GM23338 (cell line): ENCODE results near the gene LTN1. TPM values are rescaled to one million over a fixed set of nuclear protein-coding genes. Genes with fewer than 3 reads are reported as not detected.

ENCODE experiments used
- ATAC-seq: fragments of 200-7000 bp; cut with Tn5 transposase; 3 replicates; pipeline ENCODE4 v1.9.1; 2020
- DNase-seq: peaks from one replicate; pipeline ENCODE4 v3.0.0-alpha.2; 2015; ENCODE audit warnings: low spot score
- H2AFZ ChIP-seq: fragments of 200-600 bp; sonication (generic); 2 replicates; pipeline ENCODE4 v1.8.0; 2016; ENCODE audit warnings: antibody characterized with exemption, mild to moderate bottlenecking, moderate library complexity
- H3F3A ChIP-seq: fragments of 200-600 bp; sonication (generic); replicated peaks from 2 replicates; pipeline ENCODE4 v1.8.0; 2017; ENCODE audit warnings: antibody characterized with exemption, mixed run types, low read depth
- H3K27ac ChIP-seq: fragments of 200-600 bp; sonication (generic); 2 replicates; pipeline ENCODE4 v1.6.1; 2016; ENCODE audit warnings: low read depth
- H3K27me3 ChIP-seq: fragments of 200-600 bp; sonication (generic); 2 replicates; pipeline ENCODE4 v1.8.0; 2016; ENCODE audit warnings: mild to moderate bottlenecking, mixed run types, moderate library complexity; ENCODE audit not compliant: insufficient read depth
- H3K36me3 ChIP-seq: fragments of 200-600 bp; sonication (generic); 2 replicates; pipeline ENCODE4 v1.8.0; 2016; ENCODE audit warnings: mild to moderate bottlenecking; ENCODE audit not compliant: insufficient read depth
- H3K4me1 ChIP-seq: fragments of 200-600 bp; sonication (generic); 2 replicates; pipeline ENCODE4 v1.8.0; 2016; ENCODE audit warnings: mild to moderate bottlenecking, moderate library complexity; ENCODE audit not compliant: insufficient read depth
- H3K4me2 ChIP-seq: fragments of 200-600 bp; sonication (generic); 2 replicates; pipeline ENCODE4 v1.7.1; 2017; ENCODE audit warnings: mixed run types
- H3K4me3 ChIP-seq: fragments of 200-600 bp; sonication (generic); 2 replicates; pipeline ENCODE4 v1.6.1; 2016; ENCODE audit warnings: mixed run types
- H3K79me2 ChIP-seq: fragments of 200-600 bp; sonication (generic); replicated peaks from 2 replicates; pipeline ENCODE4 v1.8.0; 2017; ENCODE audit warnings: mild to moderate bottlenecking; ENCODE audit not compliant: insufficient read depth
- H3K9me2 ChIP-seq: fragments of 200-600 bp; sonication (generic); 2 replicates; pipeline ENCODE4 v1.8.0; 2017; ENCODE audit not compliant: insufficient read depth
- H4K20me1 ChIP-seq: fragments of 200-600 bp; sonication (generic); replicated peaks from 2 replicates; pipeline ENCODE4 v1.8.0; 2017; ENCODE audit warnings: mild to moderate bottlenecking; ENCODE audit not compliant: insufficient read depth
- H3K27ac Mint-ChIP-seq: 2 replicates; pipeline ENCODE4 v1.8.0; 2020; ENCODE audit warnings: inconsistent platforms, mild to moderate bottlenecking, moderate library complexity, mixed read lengths
- H3K27me3 Mint-ChIP-seq: 3 replicates; pipeline ENCODE4 v1.8.0; 2022; ENCODE audit warnings: low read depth, mild to moderate bottlenecking, moderate library complexity, mixed read lengths, inconsistent platforms; ENCODE audit not compliant: insufficient read depth, poor library complexity
- H3K36me3 Mint-ChIP-seq: 3 replicates; pipeline ENCODE4 v1.8.0; 2021; ENCODE audit warnings: low read depth, mild to moderate bottlenecking, inconsistent platforms, moderate library complexity, mixed read lengths
- H3K4me1 Mint-ChIP-seq: 3 replicates; pipeline ENCODE4 v1.8.0; 2020; ENCODE audit warnings: mild to moderate bottlenecking, inconsistent platforms, mixed read lengths
- H3K4me3 Mint-ChIP-seq: 3 replicates; pipeline ENCODE4 v1.8.0; 2021; ENCODE audit warnings: moderate library complexity, mild to moderate bottlenecking, inconsistent platforms, mixed read lengths
- H3K9me3 Mint-ChIP-seq: 3 replicates; pipeline ENCODE4 v1.8.0; 2020; ENCODE audit warnings: moderate library complexity, mild to moderate bottlenecking, inconsistent platforms, mixed read lengths
- EZH2phosphoT487 ChIP-seq: fragments of 200-600 bp; sonication (generic); IDR thresholded peaks from one replicate; pipeline ENCODE4 v1.8.1; 2018; ENCODE audit warnings: antibody characterized with exemption; ENCODE audit not compliant: unreplicated experiment
- JUNB ChIP-seq: IDR thresholded peaks from one replicate; pipeline ENCODE4 v1.6.1; 2016; ENCODE audit warnings: antibody characterized with exemption; ENCODE audit not compliant: unreplicated experiment
- POLR2AphosphoS5 ChIP-seq: IDR thresholded peaks from 2 replicates; pipeline ENCODE4 v1.6.1; 2016; ENCODE audit warnings: antibody characterized with exemption, low read depth
- REST ChIP-seq: IDR thresholded peaks from one replicate; pipeline ENCODE4 v1.6.1; 2018; ENCODE audit warnings: antibody characterized with exemption; ENCODE audit not compliant: unreplicated experiment
- STAT1 ChIP-seq: IDR thresholded peaks from one replicate; pipeline ENCODE4 v1.6.1; 2016; ENCODE audit warnings: antibody characterized with exemption; ENCODE audit not compliant: unreplicated experiment
- ZNF331 ChIP-seq: fragments of 250-450 bp; sonication (Bioruptor Pico); IDR thresholded peaks from 2 replicates; pipeline ENCODE4 v1.5.0; 2020; ENCODE audit warnings: low read depth, mild to moderate bottlenecking, moderate library complexity
- ZNF462 ChIP-seq: fragments of 250-450 bp; sonication (Bioruptor Pico); IDR thresholded peaks from 2 replicates; pipeline ENCODE4 v1.5.0; 2020; ENCODE audit warnings: mild to moderate bottlenecking, moderate library complexity
- polyA plus RNA-seq: library from polyadenylated mRNA; unstranded; fragments of >200 nt; fragmentation: Nextera tagmentation; extraction: Ambion mirVana; gene quantifications from 2 replicates; pipeline ENCODE4 v1.2.1, GENCODE V29; 2016
- total RNA-seq: library from RNA; depleted of rRNA; stranded (reverse); fragments of >200 nt; shearing (Covaris generic); gene quantifications from 2 replicates; pipeline ENCODE4 v1.2.3, GENCODE V29; 2014
- TF ChIP-seq, protein P1 (sequence below), 2 experiments: fragments of 200-600 bp in 1 of 2; sonication (generic) in 1 of 2; conservative IDR thresholded peaks; 2 replicates each; pipeline versions ENCODE4 v1.5.1 to v1.6.1; 2016 to 2017; ENCODE audit warnings: antibody characterized with exemption in 2 of 2, low read depth in 2 of 2, mild to moderate bottlenecking in 2 of 2, moderate library complexity in 1 of 2
- TF ChIP-seq, protein P2 (sequence below): IDR thresholded peaks from 2 replicates; pipeline ENCODE4 v1.6.1; 2016; ENCODE audit warnings: antibody characterized with exemption

LTN1 gene
- total and polyA plus RNA-seq, 2 experiments from 2014 or later: 11.1 to 26.1 TPM

DNA sequence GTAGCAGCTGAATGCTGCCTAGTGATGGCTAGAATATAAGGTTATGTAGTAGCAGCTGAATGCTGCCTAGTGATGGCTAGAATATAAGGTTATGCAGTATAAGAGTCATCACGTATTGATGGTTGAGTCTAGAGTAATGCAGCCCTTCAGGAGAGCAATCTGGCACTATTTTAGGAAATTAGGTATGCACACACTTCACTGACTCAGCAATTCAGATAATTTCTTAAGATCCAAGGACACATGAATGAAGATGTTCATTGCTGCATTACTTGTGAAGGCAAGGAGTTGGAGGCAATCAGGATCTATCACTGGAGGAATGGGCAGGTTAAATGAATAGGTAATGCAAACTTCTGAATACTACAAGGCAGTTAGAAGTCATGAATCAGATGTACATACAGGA is 13.6 kb downstream of the LTN1 start:
- Histone ChIP-seq H3K4me1 (no peaks in the 10 kb centered on the region), H4K20me1 (no peaks in the 10 kb centered on the region; the same call in 1 of the 2 replicates), H3K9me2 (no peaks in the 10 kb centered on the region), H2AFZ (no peak overlapping the region), H3K27me3 (no peaks in the 10 kb centered on the region), H3K27ac (no peak overlapping the region), H3K4me3 (no peak overlapping the region), H3K36me3 (peaks cover 11% of the 10 kb centered on the region), H3F3A (no peaks in the 10 kb centered on the region), H3K79me2 (no peaks in the 10 kb centered on the region), H3K4me2 (no peak overlapping the region)
- H3K4me3 Mint-ChIP-seq: no peak overlapping the region
- H3K27me3 Mint-ChIP-seq: no peaks in the 10 kb centered on the region
- ATAC-seq (no peak), DNase-seq (no peak)
- no peaks in the 10 kb centered on the region for H3K4me1 Mint-ChIP-seq
- peaks cover 22% of the 10 kb centered on the region; the same call in 2 of the 3 replicates for H3K36me3 Mint-ChIP-seq
- no peaks in the 10 kb centered on the region for H3K9me3 Mint-ChIP-seq
- no peak for TF ChIP-seq JUNB
- TF ChIP-seq POLR2AphosphoS5: no peak
- no peak overlapping the region for H3K27ac Mint-ChIP-seq

DNA sequence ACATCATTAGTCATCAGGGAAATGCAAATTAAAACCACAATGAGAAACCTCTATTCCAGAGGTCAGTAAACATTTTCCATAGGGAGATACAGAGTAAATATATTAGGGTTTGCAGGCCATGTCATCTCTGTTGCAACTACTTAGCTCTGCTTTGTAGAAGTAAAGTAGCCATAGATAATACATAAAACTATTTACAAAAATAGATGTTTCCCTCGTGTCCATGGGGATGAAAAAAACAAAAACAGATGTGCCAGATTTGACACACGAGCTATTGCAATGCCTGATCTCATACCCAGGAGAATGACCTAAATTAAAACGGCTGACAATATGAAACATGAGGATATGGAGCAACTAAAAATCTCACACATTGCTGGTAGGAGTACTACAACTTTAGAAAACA is 17.3 kb downstream of the LTN1 start:
- Mint-ChIP-seq H3K9me3 (no peaks in the 10 kb centered on the region; the same call in 2 of the 3 replicates), H3K4me3 (no peak overlapping the region), H3K27me3 (no peaks in the 10 kb centered on the region), H3K36me3 (peaks cover 23% of the 10 kb centered on the region), H3K27ac (no peak overlapping the region), H3K4me1 (no peaks in the 10 kb centered on the region)
- Histone ChIP-seq H3K4me2 (no peak overlapping the region), H3F3A (no peaks in the 10 kb centered on the region), H3K27me3 (no peaks in the 10 kb centered on the region), H3K4me3 (no peak overlapping the region), H2AFZ (no peak overlapping the region), H3K36me3 (0 out of 2 replicates have a peak, but pooled peaks cover 3% of the 10 kb centered on the region), H3K9me2 (no peaks in the 10 kb centered on the region), H3K4me1 (no peaks in the 10 kb centered on the region), H3K79me2 (no peaks in the 10 kb centered on the region), H4K20me1 (no peaks in the 10 kb centered on the region; the same call in 1 of the 2 replicates), H3K27ac (no peak overlapping the region)
- ATAC-seq (no peak), DNase-seq (no peak)
- no peak for TF ChIP-seq ZNF462 (CRISPR knock-in tag)
- TF ChIP-seq, protein P1, sequence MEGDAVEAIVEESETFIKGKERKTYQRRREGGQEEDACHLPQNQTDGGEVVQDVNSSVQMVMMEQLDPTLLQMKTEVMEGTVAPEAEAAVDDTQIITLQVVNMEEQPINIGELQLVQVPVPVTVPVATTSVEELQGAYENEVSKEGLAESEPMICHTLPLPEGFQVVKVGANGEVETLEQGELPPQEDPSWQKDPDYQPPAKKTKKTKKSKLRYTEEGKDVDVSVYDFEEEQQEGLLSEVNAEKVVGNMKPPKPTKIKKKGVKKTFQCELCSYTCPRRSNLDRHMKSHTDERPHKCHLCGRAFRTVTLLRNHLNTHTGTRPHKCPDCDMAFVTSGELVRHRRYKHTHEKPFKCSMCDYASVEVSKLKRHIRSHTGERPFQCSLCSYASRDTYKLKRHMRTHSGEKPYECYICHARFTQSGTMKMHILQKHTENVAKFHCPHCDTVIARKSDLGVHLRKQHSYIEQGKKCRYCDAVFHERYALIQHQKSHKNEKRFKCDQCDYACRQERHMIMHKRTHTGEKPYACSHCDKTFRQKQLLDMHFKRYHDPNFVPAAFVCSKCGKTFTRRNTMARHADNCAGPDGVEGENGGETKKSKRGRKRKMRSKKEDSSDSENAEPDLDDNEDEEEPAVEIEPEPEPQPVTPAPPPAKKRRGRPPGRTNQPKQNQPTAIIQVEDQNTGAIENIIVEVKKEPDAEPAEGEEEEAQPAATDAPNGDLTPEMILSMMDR (conservative IDR thresholded peaks at IDR 0.05; ENCODE audit: low read depth in 2 of 2): no peak
- no peak for TF ChIP-seq STAT1
- no peak for TF ChIP-seq POLR2AphosphoS5
- TF ChIP-seq, protein P2, sequence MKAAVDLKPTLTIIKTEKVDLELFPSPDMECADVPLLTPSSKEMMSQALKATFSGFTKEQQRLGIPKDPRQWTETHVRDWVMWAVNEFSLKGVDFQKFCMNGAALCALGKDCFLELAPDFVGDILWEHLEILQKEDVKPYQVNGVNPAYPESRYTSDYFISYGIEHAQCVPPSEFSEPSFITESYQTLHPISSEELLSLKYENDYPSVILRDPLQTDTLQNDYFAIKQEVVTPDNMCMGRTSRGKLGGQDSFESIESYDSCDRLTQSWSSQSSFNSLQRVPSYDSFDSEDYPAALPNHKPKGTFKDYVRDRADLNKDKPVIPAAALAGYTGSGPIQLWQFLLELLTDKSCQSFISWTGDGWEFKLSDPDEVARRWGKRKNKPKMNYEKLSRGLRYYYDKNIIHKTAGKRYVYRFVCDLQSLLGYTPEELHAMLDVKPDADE: no peak
- TF ChIP-seq ZNF331 (CRISPR knock-in tag): no peak
- TF ChIP-seq EZH2phosphoT487: no peak
- TF ChIP-seq REST: no peak
